MM.1S (cell line): Measurements from ENCODE around the gene SRRT.

Experiments
- CTCF ChIP-seq: fragments of 300-600 bp; sonication (generic); IDR thresholded peaks from 2 replicates; pipeline ENCODE4 v1.5.1; 2016; ENCODE audit warnings: antibody characterized with exemption, low read length, mixed read lengths
- EZH2 ChIP-seq: fragments of 300-600 bp; sonication (generic); optimal IDR thresholded peaks from 2 replicates; pipeline ENCODE3; 2017; ENCODE audit warnings: low read depth, mild to moderate bottlenecking, antibody characterized with exemption, low read length, mixed read lengths

- TF ChIP-seq CTCF (no peak), EZH2 (no peak)
These were observed 8.1 kb downstream of the SRRT start for GRCh38 chr7:100882785-100883526.
